Measurements from ENCODE around the gene ZNF800. TPM values are rescaled to one million over a fixed set of nuclear protein-coding genes. Genes with fewer than 3 reads are reported as not detected.
A peak's percentile ranks its signal among the peaks of the same experiment; 100 is the strongest.
"Not testable (repeated sequence)": the region's sequence is repeated elsewhere in the genome, so short reads cannot be mapped to it uniquely, and the experiment has no call there.

ZNF800 gene
- total and polyA plus RNA-seq, 4 donors, result 7.7 to 34.8 (median 20.6) TPM

- DNase-seq (peak in 2 of 3 donors; percentile 13), ATAC-seq (ENCODE audit: insufficient read depth, low FRiP score) (no peak)
- H3K9ac ChIP-seq (ENCODE audit: insufficient read depth in 1 of 2, low read length in 2 of 2), result no peak overlapping the region
- H3K27ac ChIP-seq (ENCODE audit: low read depth in 1 of 2, low read length in 1 of 2), result no peak overlapping the region
- TF ChIP-seq, protein P1, sequence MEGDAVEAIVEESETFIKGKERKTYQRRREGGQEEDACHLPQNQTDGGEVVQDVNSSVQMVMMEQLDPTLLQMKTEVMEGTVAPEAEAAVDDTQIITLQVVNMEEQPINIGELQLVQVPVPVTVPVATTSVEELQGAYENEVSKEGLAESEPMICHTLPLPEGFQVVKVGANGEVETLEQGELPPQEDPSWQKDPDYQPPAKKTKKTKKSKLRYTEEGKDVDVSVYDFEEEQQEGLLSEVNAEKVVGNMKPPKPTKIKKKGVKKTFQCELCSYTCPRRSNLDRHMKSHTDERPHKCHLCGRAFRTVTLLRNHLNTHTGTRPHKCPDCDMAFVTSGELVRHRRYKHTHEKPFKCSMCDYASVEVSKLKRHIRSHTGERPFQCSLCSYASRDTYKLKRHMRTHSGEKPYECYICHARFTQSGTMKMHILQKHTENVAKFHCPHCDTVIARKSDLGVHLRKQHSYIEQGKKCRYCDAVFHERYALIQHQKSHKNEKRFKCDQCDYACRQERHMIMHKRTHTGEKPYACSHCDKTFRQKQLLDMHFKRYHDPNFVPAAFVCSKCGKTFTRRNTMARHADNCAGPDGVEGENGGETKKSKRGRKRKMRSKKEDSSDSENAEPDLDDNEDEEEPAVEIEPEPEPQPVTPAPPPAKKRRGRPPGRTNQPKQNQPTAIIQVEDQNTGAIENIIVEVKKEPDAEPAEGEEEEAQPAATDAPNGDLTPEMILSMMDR (IDR thresholded peaks at IDR 0.05; ENCODE audit: control extremely low read depth, extremely low read depth), result no peak
- peaks cover 0 to 3% (median 2%) of the 10 kb centered on the region in 3 donors for H3K27me3 ChIP-seq (ENCODE audit: control insufficient read depth in 3 of 3, insufficient read depth in 3 of 3, low read length in 2 of 3)
- H3K4me1 ChIP-seq (ENCODE audit: control insufficient read depth in 5 of 5, insufficient read depth in 5 of 5, low read length in 5 of 5), result no peaks in the 10 kb centered on the region
- WGBS, 2 donors, result 49 to 61% methylated on average over 3 of the region's 3 CpGs
- no peak overlapping the region for H3K4me3 ChIP-seq
- no peaks in the 10 kb centered on the region for H3K36me3 ChIP-seq (ENCODE audit: control insufficient read depth in 4 of 4, insufficient read depth in 4 of 4, low read length in 4 of 4)
- no peaks in the 10 kb centered on the region for H3K9me3 ChIP-seq (ENCODE audit: control insufficient read depth in 4 of 4, insufficient read depth in 3 of 4, low read length in 3 of 4)
These were observed 12.0 kb upstream of the ZNF800 start for GRCh38 chr7:127404286-127405072.

GRCh38 chr7:127396184-127396583 is 3.7 kb upstream of the ZNF800 start:
- Histone ChIP-seq H3K9ac (ENCODE audit: insufficient read depth in 1 of 2, low read length in 2 of 2) (no peak overlapping the region), H3K27me3 (ENCODE audit: control insufficient read depth in 3 of 3, insufficient read depth in 3 of 3, low read length in 2 of 3) (peaks cover 0 to 23% (median 8%) of the 10 kb centered on the region in 3 donors), H3K9me3 (ENCODE audit: control insufficient read depth in 4 of 4, insufficient read depth in 3 of 4, low read length in 3 of 4) (no peaks in the 10 kb centered on the region), H3K4me3 (no peak overlapping the region), H3K36me3 (ENCODE audit: control insufficient read depth in 4 of 4, insufficient read depth in 4 of 4, low read length in 4 of 4) (no peaks in the 10 kb centered on the region), H3K27ac (ENCODE audit: low read depth in 1 of 2, low read length in 1 of 2) (no peak overlapping the region), H3K4me1 (ENCODE audit: control insufficient read depth in 5 of 5, insufficient read depth in 5 of 5, low read length in 5 of 5) (peaks cover 0 to 9% (median 0%) of the 10 kb centered on the region in 5 donors)
- DNase-seq (peak; percentile 21 to 42 (median 33)), ATAC-seq (ENCODE audit: insufficient read depth, low FRiP score) (no peak)
- 51 to 63% methylated on average over 1 of the region's 1 CpG for WGBS, 2 donors
- TF ChIP-seq, protein P1 (IDR thresholded peaks at IDR 0.05; ENCODE audit: control extremely low read depth, extremely low read depth), result no peak

DNA sequence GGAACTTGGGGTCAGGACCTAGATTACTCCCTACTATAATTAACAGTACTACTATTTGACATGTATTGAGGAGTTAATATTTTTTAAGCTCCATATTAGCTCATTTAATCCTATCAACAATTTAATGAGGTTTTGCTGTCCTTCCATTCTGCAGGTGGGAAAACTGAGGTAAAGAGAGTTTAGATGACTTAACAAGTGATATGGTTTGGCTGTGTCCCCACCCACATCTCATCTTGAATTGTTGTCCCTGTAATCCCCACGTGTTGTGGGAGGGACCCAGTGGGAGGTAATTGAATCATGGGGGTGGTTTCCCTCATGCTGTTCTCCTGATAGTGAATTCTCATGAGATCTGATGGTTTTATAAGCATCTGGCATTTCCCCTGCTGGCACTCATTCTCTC is 2.6 kb upstream of the ZNF800 start:
- not testable (repeated sequence) for DNase-seq; H3K27ac ChIP-seq (ENCODE audit: low read depth in 1 of 2, low read length in 1 of 2); H3K9ac ChIP-seq (ENCODE audit: insufficient read depth in 1 of 2, low read length in 2 of 2); H3K36me3 ChIP-seq (ENCODE audit: control insufficient read depth in 4 of 4, insufficient read depth in 4 of 4, low read length in 4 of 4); ATAC-seq (ENCODE audit: insufficient read depth, low FRiP score); H3K9me3 ChIP-seq (ENCODE audit: control insufficient read depth in 4 of 4, insufficient read depth in 3 of 4, low read length in 3 of 4); H3K4me3 ChIP-seq
- peaks cover 0 to 23% (median 8%) of the 10 kb centered on the region in 3 donors for H3K27me3 ChIP-seq (ENCODE audit: control insufficient read depth in 3 of 3, insufficient read depth in 3 of 3, low read length in 2 of 3)
- WGBS, 2 donors, result 12 to 18% methylated on average over 1 of the region's 1 CpG
- H3K4me1 ChIP-seq (ENCODE audit: control insufficient read depth in 5 of 5, insufficient read depth in 5 of 5, low read length in 5 of 5), result peaks cover 0 to 16% (median 0%) of the 10 kb centered on the region in 5 donors

GRCh38 chr7:127393368-127394058 is 1.0 kb upstream of the ZNF800 start:
- ATAC-seq (ENCODE audit: insufficient read depth, low FRiP score) (no peak), DNase-seq (peak in 2 of 3 donors; percentile 24 to 40)
- Histone ChIP-seq H3K4me3 (peak overlapping the region; percentile 96), H3K9ac (ENCODE audit: insufficient read depth in 1 of 2, low read length in 2 of 2) (peak overlapping the region; percentile 63 to 79), H3K36me3 (ENCODE audit: control insufficient read depth in 4 of 4, insufficient read depth in 4 of 4, low read length in 4 of 4) (peaks cover 0 to 3% (median 2%) of the 10 kb centered on the region in 4 donors), H3K27me3 (ENCODE audit: control insufficient read depth in 3 of 3, insufficient read depth in 3 of 3, low read length in 2 of 3) (peaks cover 0 to 12% (median 5%) of the 10 kb centered on the region in 3 donors), H3K27ac (ENCODE audit: low read depth in 1 of 2, low read length in 1 of 2) (peak overlapping the region; percentile 95 to 99), H3K9me3 (ENCODE audit: control insufficient read depth in 4 of 4, insufficient read depth in 3 of 4, low read length in 3 of 4) (no peaks in the 10 kb centered on the region), H3K4me1 (ENCODE audit: control insufficient read depth in 5 of 5, insufficient read depth in 5 of 5, low read length in 5 of 5) (peaks cover 0 to 16% (median 0%) of the 10 kb centered on the region in 5 donors)
- WGBS, 2 donors, result 4 to 6% methylated on average over 28 of the region's 28 CpGs
- TF ChIP-seq, protein P1 (IDR thresholded peaks at IDR 0.05; ENCODE audit: control extremely low read depth, extremely low read depth), result no peak

Data from lung (tissue), 12 donors.